Measurements from ENCODE around the gene ZDHHC16. TPM values are rescaled to one million over a fixed set of nuclear protein-coding genes. Genes with fewer than 3 reads are reported as not detected.

ZDHHC16 gene
- total RNA-seq, 2 donors from 2014 or later: 26.2 to 26.5 TPM

DNA sequence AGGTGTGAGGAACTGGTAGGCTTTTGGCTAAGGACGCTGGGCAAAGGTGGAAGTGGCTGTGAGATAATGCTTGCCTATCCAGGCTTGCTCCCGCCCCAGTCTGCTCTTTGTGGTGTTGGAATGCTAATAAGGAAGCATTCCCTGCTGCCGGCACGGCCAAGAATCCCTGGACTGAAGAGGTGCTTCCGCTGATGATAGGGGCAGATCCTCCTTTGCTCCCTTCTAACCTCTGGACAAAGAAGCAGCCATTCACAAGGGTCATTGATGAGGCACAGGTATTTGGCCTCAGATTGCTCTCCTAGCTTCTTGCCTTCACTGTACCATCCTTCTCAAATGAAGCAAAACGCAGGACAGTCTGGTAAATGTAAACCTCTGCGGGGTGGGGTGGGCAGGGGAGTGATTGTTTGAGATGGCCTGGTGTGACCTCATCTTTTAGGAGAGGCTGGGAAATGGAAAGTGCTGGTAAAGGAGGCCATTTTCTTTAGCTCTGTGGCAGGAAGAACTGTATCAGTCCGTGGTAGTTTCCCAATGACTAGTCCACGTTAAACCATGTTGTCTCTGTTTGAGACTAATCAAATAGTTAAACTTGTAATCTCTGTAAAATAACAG is 18.3 kb upstream of the ZDHHC16 start:
- ATAC-seq (peak in 1 of 2 donors; percentile 6), DNase-seq (peak; percentile 50)
- intact Hi-C loops (cut with DNase I): no loop called here

DNA sequence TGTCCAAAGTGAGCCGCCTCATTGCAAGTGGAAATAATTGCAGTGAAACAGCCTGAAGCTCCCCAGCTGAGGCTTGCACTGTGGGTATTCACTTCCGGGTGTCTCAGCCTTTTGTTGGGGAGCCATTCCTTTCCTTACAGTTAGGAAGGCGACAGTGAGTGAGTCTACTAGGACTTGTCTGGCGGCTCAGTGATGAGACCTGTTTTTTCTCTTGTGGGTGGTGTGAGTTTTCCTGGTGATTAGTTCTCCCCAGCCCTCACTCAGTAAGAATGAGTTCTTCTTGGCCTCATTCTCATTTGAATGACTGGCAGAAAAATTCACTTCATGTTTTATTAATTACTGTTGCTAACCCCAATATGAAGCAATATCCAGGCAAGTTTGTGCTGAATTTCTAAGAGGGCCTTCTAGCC is 17.4 kb upstream of the ZDHHC16 start:
- intact Hi-C loops (cut with DNase I): no loop called here
- DNase-seq: no peak
- ATAC-seq: no peak

GRCh38 chr10:97434055-97434454 is 11.9 kb upstream of the ZDHHC16 start:
- intact Hi-C loops (cut with DNase I): no loop called here
- DNase-seq (no peak), ATAC-seq (no peak)

DNA sequence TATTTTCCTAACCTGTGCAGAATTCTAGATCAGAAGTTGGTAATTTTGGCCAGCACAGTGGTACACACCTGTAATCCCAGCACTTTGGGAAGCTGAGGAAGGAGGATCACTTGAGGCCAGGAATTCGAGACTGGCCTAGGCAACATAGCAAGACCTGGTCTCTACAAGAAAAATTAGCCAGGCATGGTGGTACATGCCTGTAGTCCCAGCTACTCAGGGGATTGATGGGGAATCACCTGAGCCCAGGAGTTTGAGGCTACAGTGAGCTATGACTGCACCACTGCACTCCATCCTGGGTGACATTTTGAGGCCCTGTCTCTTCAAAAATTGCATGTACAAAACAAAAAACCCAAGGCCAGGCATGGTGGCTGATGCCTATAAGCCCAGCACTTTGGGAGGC is 11.4 kb upstream of the ZDHHC16 start:
- ATAC-seq (no peak), DNase-seq (no peak)
- intact Hi-C loops (cut with DNase I): no loop called here

- ATAC-seq: no peak
- intact Hi-C loops (cut with DNase I): no loop called here
Measured at GRCh38 chr10:97435211-97435610, 10.8 kb upstream of the ZDHHC16 start.

GRCh38 chr10:97442277-97442676 is 3.7 kb upstream of the ZDHHC16 start:
- DNase-seq: no peak
- ATAC-seq: no peak
- intact Hi-C loops (cut with DNase I): no loop called here

More at GRCh38 chr10:97435211-97435610, 10.8 kb upstream of the ZDHHC16 start:
- no peak for DNase-seq

DNA sequence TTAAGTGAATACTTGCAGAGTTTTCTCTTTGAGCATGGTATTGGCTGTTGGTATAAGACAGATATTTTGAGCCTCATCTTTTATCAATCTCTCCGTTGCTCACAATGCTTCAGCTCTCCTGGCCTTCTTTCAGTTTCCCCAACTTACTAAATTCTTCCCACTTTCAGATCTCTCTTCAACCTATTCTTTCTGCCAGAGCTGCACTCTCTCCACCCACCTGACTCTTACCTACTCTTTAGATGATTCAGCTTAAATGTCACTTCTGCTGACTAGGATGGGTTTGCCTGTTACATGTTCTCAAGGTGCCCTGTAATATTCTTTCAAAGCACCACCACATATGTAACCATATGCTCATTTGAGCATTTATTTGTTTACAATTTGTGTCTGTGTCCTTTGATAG is 1.8 kb upstream of the ZDHHC16 start:
- no peak for ATAC-seq
- DNase-seq: no peak
- intact Hi-C loops (cut with DNase I): no loop called here

- intact Hi-C loops (cut with DNase I): no loop called here
- peak in 1 of 2 donors; percentile 6 for ATAC-seq
- DNase-seq: no peak
Measured at GRCh38 chr10:97445357-97445721, 636 bp upstream of the ZDHHC16 start.

- ATAC-seq: no peak
- DNase-seq: no peak
- intact Hi-C loops (cut with DNase I): loop anchor here in 1 of 2 donors (10.0 kb wide), 1 partner anchor 164 kb away; no protein-coding TSS in a partner anchor
Measured at GRCh38 chr10:97450828-97451227, 4.9 kb downstream of the ZDHHC16 start.

- intact Hi-C loops (cut with DNase I): loop anchor here in 1 of 2 donors (10.0 kb wide), 1 partner anchor 163 kb away; no protein-coding TSS in a partner anchor
- ATAC-seq (no peak), DNase-seq (no peak)
Measured at GRCh38 chr10:97451605-97452004, 5.6 kb downstream of the ZDHHC16 start.

- intact Hi-C loops (cut with DNase I): loop anchor here in 1 of 2 donors (10.0 kb wide), 1 partner anchor 162 kb away; no protein-coding TSS in a partner anchor
- ATAC-seq (no peak), DNase-seq (no peak)
Measured at GRCh38 chr10:97452352-97452751, 6.4 kb downstream of the ZDHHC16 start.

- peak; percentile 37 to 85 for ATAC-seq
- intact Hi-C loops (cut with DNase I): loop anchor here in 1 of 2 donors (10.0 kb wide), 1 partner anchor 160 kb away; no protein-coding TSS in a partner anchor
- DNase-seq: peak; percentile 37
Measured at GRCh38 chr10:97454330-97455036, 8.5 kb downstream of the ZDHHC16 start.

DNA sequence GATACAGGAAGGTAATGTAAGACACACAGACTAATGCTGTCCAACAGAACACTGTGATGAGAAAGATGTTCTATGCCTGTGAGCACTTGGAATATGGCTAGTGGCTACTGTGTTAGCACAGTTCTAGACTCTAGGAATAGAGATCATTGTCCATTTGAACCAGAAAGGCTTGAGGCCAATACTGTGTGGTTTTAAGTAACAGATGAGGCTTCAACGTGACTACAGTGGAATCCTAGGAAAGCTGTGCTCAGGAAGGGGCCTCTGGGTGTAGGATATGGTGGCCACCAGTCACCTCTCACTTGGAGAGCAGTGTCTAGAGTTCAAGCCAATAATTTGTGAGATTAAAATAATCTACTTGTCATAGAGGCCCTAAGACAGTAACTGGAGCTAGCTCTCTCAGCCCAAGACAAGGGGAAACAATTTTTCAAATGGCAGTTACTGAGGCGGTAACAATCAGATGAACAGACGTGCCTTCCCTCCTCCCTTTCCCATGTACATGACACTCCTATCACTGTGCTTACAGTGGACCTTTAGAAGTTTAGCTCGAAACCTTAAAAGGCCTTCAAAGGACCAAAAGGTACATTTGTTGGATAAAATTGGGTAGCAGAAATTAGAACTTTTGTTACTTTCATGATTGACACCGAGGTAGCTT is 10.2 kb downstream of the ZDHHC16 start:
- ATAC-seq (no peak), DNase-seq (no peak)
- intact Hi-C loops (cut with DNase I): loop anchor here in 1 of 2 donors (10.0 kb wide), 1 partner anchor 159 kb away; no protein-coding TSS in a partner anchor

DNA sequence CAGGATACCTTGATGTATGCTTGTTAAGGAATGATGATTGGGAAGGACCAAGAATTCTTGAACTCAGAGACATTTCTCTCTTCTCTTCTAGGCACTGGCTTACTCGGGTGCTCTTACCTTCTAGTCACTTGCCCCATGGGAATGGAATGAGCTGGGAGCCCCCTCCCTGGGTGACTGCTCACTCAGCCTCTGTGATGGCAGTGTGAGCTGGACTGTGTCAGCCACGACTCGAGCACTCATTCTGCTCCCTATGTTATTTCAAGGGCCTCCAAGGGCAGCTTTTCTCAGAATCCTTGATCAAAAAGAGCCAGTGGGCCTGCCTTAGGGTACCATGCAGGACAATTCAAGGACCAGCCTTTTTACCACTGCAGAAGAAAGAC is 10.7 kb downstream of the ZDHHC16 start:
- ATAC-seq (no peak), DNase-seq (no peak)
- intact Hi-C loops (cut with DNase I): loop anchor here in 1 of 2 donors (10.0 kb wide), 1 partner anchor 158 kb away; no protein-coding TSS in a partner anchor

GRCh38 chr10:97459111-97459510 is 13.1 kb downstream of the ZDHHC16 start:
- intact Hi-C loops (cut with DNase I): loop anchor here in 1 of 2 donors (10.0 kb wide), 1 partner anchor 156 kb away; no protein-coding TSS in a partner anchor
- DNase-seq (no peak), ATAC-seq (no peak)

GRCh38 chr10:97459933-97460332 is 14.0 kb downstream of the ZDHHC16 start:
- intact Hi-C loops (cut with DNase I): loop anchor here (5.0 to 10.0 kb wide), 2 partner anchors 82 to 155 kb away; no protein-coding TSS in a partner anchor
- ATAC-seq: no peak
- DNase-seq: no peak

DNA sequence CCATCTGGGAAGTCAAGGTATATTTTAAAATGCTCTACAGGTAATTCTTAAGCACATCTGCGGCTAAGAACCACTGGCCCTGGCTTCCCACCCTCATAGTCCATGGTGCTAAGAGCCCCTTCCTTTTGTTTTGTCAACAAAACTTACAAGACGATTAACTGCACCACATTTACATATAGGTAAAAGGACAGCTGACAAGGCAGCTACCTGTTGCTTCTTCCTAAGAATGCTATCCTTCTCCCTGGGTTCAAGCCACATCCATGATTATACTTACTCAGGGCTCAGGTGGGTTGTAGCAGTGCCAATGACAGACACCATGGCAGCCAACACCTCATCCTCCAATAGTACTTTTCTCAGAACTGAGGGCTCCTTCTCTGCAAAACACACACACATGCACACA is 16.3 kb downstream of the ZDHHC16 start:
- DNase-seq (no peak), ATAC-seq (no peak)
- intact Hi-C loops (cut with DNase I): loop anchor here in 1 of 2 donors (5.0 to 10.0 kb wide), 2 partner anchors 80 to 152 kb away; no protein-coding TSS in a partner anchor

GRCh38 chr10:97463363-97464132 is 17.6 kb downstream of the ZDHHC16 start:
- no peak for DNase-seq
- ATAC-seq: peak; percentile 39 to 60
- intact Hi-C loops (cut with DNase I): loop anchor here in 1 of 2 donors (5.0 to 10.0 kb wide), 2 partner anchors 79 to 151 kb away; no protein-coding TSS in a partner anchor

- intact Hi-C loops (cut with DNase I): loop anchor here in 1 of 2 donors (5.0 to 10.0 kb wide), 2 partner anchors 78 to 151 kb away; no protein-coding TSS in a partner anchor
- no peak for ATAC-seq
- no peak for DNase-seq
Measured at GRCh38 chr10:97464226-97464625, 18.3 kb downstream of the ZDHHC16 start.
